ENCODE measurements around the gene TGFBR3.

GRCh38 chr1:91724644-91725043 lies 161.3 kb downstream of the TGFBR3 start:
- TF ChIP-seq POLR2AphosphoS5 (IDR thresholded peaks at IDR 0.05; ENCODE audit: low read depth, low read length) = no peak
- no peak for TF ChIP-seq POLR2A (IDR thresholded peaks at IDR 0.05; ENCODE audit: low read depth, low read length)
